NCI-H345 treated with DMSO at 0.1 percent for 48 hours (cell line): ENCODE measurements around the gene MFAP2.

Experiments
- DNase-seq: peaks from one replicate; lab custom pipeline; 2025; ENCODE audit not compliant: unreplicated experiment; lab: John Stamatoyannopoulos, UW

MFAP2 gene

GRCh38 chr1:16981269-16981849 lies 939 bp upstream of the MFAP2 start:
- no peak for DNase-seq

- no peak for DNase-seq
These were observed 719 bp downstream of the MFAP2 start for GRCh38 chr1:16979475-16980327.

- no peak for DNase-seq
These were observed 1.6 kb downstream of the MFAP2 start for GRCh38 chr1:16978567-16979474.

- DNase-seq: no peak
These were observed 2.3 kb downstream of the MFAP2 start for GRCh38 chr1:16978139-16978538.

GRCh38 chr1:16977377-16977776 lies 3.0 kb downstream of the MFAP2 start:
- no peak for DNase-seq

DNA sequence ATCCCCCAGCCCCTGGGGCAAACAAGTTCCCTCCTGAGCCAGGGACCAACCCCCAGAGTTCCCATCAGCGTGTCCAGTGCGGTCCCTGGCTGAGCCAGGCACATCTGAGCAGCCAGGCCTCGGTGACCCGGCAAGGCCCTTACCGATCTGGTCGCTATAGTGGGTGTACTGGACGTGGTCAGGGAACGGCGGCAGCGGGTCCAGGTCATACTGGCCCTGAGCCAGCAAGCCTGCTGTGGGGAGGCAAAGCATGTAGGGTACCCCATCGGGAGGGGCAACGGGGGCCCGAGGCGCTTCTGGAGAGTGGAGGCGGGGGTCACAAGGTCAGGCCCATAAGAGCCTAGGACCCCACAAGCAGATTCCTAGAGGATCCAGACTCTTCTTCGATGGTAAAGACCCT lies 3.5 kb downstream of the MFAP2 start:
- no peak for DNase-seq

DNA sequence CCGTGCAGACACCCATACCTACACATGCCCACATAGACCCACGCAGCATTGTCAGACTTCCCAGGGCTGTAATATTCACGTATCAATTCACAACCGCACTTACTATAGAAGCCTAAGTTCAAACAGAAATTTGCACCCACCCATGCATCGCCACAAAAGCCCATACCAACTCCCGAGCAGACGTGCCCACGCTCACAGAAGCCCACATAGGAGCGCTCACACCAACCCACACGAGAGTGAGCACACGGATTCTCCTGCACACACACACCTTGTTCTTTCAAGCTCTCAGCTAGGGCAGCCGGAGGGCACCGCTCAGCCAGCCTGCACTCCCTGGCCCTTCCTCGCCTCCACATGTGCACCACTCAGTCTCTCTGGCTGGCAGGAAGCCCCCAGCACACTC lies 4.6 kb downstream of the MFAP2 start:
- DNase-seq: no peak

DNA sequence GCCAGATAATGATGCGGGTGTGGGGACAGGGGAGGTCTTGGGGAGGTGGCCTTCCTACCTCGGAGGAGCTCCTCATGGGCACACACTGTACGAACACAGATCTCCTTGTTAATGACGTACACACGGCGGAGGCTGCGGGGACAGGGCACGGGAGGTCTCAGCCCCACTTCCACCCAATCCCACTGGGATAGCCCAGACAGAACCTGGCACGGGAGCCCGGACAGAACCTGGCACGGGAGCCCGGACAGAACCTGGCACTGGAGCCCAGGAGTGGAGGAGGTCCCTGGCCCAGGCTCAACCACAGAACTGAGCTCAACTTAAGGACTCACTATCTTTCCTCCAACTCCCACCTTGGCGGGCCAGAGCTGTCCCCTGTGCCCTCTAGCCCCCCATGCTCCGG lies 5.2 kb downstream of the MFAP2 start:
- no peak for DNase-seq

- DNase-seq: no peak
These were observed 7.2 kb downstream of the MFAP2 start for GRCh38 chr1:16973215-16973614.

GRCh38 chr1:16972189-16972895 lies 8.1 kb downstream of the MFAP2 start:
- no peak for DNase-seq

DNA sequence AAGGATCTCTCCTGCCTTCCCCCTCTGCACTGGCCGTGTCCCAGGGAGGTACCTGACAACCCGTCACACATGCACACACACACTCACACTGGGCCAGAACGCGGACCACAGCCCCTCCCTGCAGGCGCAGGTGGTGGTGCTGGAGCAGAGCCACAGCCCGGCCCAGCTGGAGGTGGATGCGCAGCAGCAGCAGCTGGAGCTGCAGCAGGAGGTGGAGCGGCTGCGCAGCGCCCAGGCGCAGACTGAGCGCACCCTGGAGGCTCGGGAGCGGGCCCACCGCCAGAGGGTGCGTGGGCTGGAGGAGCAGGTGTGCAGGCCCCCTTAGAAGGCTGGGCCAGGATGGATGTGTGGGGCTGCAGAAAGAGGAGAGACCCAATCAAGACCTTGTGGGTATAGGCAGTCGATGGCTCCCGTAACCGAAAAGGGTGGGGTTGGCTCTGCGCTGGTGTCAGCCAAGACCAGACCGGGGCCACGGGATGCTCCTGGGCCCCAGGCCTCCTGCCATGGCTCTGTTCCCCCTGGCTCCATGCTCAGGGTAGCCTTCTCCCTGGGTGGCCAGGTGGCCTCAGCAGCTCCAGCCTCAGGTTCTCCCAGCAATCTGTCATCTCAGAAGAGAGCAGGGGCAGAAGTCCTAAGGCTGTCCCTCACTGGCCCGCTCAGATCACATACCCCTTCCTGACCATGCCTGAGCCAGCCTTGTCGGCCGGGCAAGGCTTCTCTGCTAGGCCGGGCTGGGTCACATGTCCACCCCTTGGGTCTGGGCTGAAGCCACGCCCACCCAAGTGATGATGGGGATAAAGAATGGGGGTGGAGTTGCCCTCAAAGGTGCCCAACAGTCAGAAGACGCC lies 8.9 kb downstream of the MFAP2 start:
- DNase-seq: peak; percentile 81

DNA sequence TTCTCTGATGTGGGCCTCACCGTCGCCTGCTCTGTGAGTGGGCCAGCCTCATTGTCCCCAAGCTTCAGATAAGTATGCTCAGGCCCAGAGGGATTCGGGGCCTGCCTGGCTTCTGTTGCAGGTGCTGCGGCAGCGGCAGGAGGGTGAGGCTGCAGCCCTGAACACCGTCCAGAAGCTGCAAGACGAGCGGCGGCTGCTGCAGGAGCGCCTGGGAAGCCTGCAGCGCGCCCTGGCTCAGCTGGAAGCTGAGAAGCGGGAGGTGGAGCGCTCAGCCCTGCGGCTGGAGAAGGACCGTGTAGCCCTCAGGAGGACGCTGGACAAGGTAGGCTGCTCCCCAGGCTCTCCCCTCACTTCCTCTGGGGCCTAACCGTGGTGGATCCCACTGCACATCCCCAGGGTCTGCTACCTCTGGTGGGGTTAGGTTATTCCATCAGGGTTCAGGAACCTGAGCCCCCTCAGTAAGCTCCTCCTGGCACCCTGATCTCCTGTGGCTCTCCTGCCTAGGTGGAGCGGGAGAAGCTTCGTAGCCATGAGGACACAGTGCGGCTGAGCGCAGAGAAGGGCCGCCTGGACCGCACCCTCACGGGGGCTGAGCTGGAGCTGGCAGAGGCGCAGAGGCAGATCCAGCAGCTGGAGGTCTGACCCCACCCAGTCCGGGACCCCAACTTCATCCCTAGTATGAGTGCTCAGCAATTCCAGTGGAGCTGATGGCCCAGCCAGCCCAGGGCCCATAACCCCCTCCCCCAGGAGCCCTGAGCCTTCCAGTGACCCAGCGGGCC lies 10.1 kb downstream of the MFAP2 start:
- DNase-seq: no peak

- DNase-seq: no peak
These were observed 10.8 kb downstream of the MFAP2 start for GRCh38 chr1:16969651-16970050.

- DNase-seq: no peak
These were observed 11.3 kb downstream of the MFAP2 start for GRCh38 chr1:16969057-16969611.

GRCh38 chr1:16968372-16968771 lies 12.0 kb downstream of the MFAP2 start:
- no peak for DNase-seq

- DNase-seq: no peak
These were observed 12.5 kb downstream of the MFAP2 start for GRCh38 chr1:16967962-16968361.

- DNase-seq: no peak
These were observed 13.3 kb downstream of the MFAP2 start for GRCh38 chr1:16967095-16967575.

- no peak for DNase-seq
These were observed 14.1 kb downstream of the MFAP2 start for GRCh38 chr1:16966282-16966681.

- no peak for DNase-seq
These were observed 14.8 kb downstream of the MFAP2 start for GRCh38 chr1:16965486-16966067.
